NCI-H345 treated with DMSO at 0.1 percent for 48 hours (cell line): ENCODE data around the gene TMEM62.
"Not testable (repeated sequence)": the region's sequence is repeated elsewhere in the genome, so short reads cannot be mapped to it uniquely, and the experiment has no call there.

Experiments used
- DNase-seq: peaks from one replicate; lab custom pipeline; 2025; ENCODE audit not compliant: unreplicated experiment; lab: John Stamatoyannopoulos, UW

TMEM62 gene

GRCh38 chr15:43175656-43176309, 42.4 kb downstream of the TMEM62 start:
- DNase-seq, result not testable (repeated sequence)

GRCh38 chr15:43177147-43177546, 43.8 kb downstream of the TMEM62 start:
- not testable (repeated sequence) for DNase-seq

GRCh38 chr15:43183270-43183669, 49.9 kb downstream of the TMEM62 start:
- no peak for DNase-seq

GRCh38 chr15:43184407-43185124, 51.2 kb downstream of the TMEM62 start:
- DNase-seq, result no peak

- DNase-seq, result peak; percentile 49
Measured at GRCh38 chr15:43185157-43186002, 52.0 kb downstream of the TMEM62 start, which contains the start of gene CCNDBP1. CCNDBP1 (plus strand) TSS chr15:43185403; CDS start chr15:43185499, 96 bp downstream.

- DNase-seq, result no peak
Measured at GRCh38 chr15:43186003-43186353, 52.6 kb downstream of the TMEM62 start.

- no peak for DNase-seq
Measured at GRCh38 chr15:43187544-43188155, 54.3 kb downstream of the TMEM62 start.

- DNase-seq, result no peak
Measured at GRCh38 chr15:43189296-43189695, 55.9 kb downstream of the TMEM62 start.

GRCh38 chr15:43190178-43190577, 56.8 kb downstream of the TMEM62 start:
- no peak for DNase-seq

GRCh38 chr15:43193710-43194109, 60.3 kb downstream of the TMEM62 start:
- no peak for DNase-seq

GRCh38 chr15:43194795-43195194, 61.4 kb downstream of the TMEM62 start:
- no peak for DNase-seq

GRCh38 chr15:43196760-43197548, 63.6 kb downstream of the TMEM62 start:
- DNase-seq, result no peak

- not testable (repeated sequence) for DNase-seq
Measured at GRCh38 chr15:43197773-43198172, 64.4 kb downstream of the TMEM62 start.

GRCh38 chr15:43198556-43198955, 65.2 kb downstream of the TMEM62 start:
- DNase-seq, result not testable (repeated sequence)

GRCh38 chr15:43198992-43199391, 65.6 kb downstream of the TMEM62 start:
- no peak for DNase-seq

- DNase-seq, result no peak
Measured at GRCh38 chr15:43199945-43200488, 66.6 kb downstream of the TMEM62 start.

- DNase-seq, result no peak
Measured at GRCh38 chr15:43204016-43204901, 70.9 kb downstream of the TMEM62 start.

- no peak for DNase-seq
Measured at GRCh38 chr15:43206054-43206453, 72.7 kb downstream of the TMEM62 start.

GRCh38 chr15:43207024-43207423, 73.6 kb downstream of the TMEM62 start:
- DNase-seq, result no peak
